Activated CD8-positive, alpha-beta T cell treated with anti-CD3 and anti-CD28 coated beads for 36 hours (primary cell): Measurements from ENCODE around the gene FHAD1. TPM values are rescaled to one million over a fixed set of nuclear protein-coding genes. Genes with fewer than 3 reads are reported as not detected.

Experiments
- ATAC-seq: fragments of 200-7000 bp; cut with Tn5 transposase; one replicate; pipeline ENCODE4 v1.10.0; 2021; ENCODE audit warnings: mild to moderate bottlenecking, moderate library complexity
- CTCF ChIA-PET: fragments of 350-600 bp; sonication (Branson Sonifier 250); formaldehyde crosslinking; loops from one replicate; lab custom pipeline; 2021; ENCODE audit warnings: antibody characterized with exemption; lab: Charles Lee
- POLR2A ChIA-PET: fragments of 350-600 bp; sonication (Branson Sonifier 250); formaldehyde crosslinking; loops from one replicate; lab custom pipeline; 2021; ENCODE audit warnings: antibody characterized with exemption; lab: Charles Lee
- DNase-seq: peaks from one replicate; pipeline ENCODE4 v3.0.0-alpha.2; 2020
- H3K27ac Mint-ChIP-seq: one replicate; pipeline ENCODE4 v1.8.0; 2021; ENCODE audit warnings: mild to moderate bottlenecking, mixed read lengths
- H3K27me3 Mint-ChIP-seq: one replicate; pipeline ENCODE4 v1.8.0; 2021; ENCODE audit warnings: mixed read lengths
- H3K36me3 Mint-ChIP-seq: one replicate; pipeline ENCODE4 v1.8.0; 2021; ENCODE audit warnings: low read depth, mixed read lengths
- H3K4me1 Mint-ChIP-seq: one replicate; pipeline ENCODE4 v1.8.0; 2021; ENCODE audit warnings: low read depth, mixed read lengths
- H3K4me3 Mint-ChIP-seq: one replicate; pipeline ENCODE4 v1.8.0; 2021; ENCODE audit warnings: mild to moderate bottlenecking, moderate library complexity, mixed read lengths
- H3K9me3 Mint-ChIP-seq: one replicate; pipeline ENCODE4 v1.8.0; 2021; ENCODE audit warnings: mixed read lengths
- intact Hi-C: fragments of 100-400 bp; cut with micrococcal nuclease; formaldehyde crosslinking; loops from one replicate; pipeline ENCODE4 v1.10.0; 2022
- total RNA-seq, 2 experiments: library from RNA; stranded (reverse); gene quantifications; one replicate each; pipeline ENCODE4 v1.2.3, GENCODE V29; 2021
- TF ChIP-seq, protein P1 (sequence below): fragments of 200-600 bp; IDR thresholded peaks from one replicate; pipeline ENCODE4 v1.8.0; 2022; ENCODE audit warnings: antibody characterized with exemption, mild to moderate bottlenecking

The FHAD1 gene
- total RNA-seq, 2 experiments from 2014 or later, result 0.07 to 0.16 TPM

DNA sequence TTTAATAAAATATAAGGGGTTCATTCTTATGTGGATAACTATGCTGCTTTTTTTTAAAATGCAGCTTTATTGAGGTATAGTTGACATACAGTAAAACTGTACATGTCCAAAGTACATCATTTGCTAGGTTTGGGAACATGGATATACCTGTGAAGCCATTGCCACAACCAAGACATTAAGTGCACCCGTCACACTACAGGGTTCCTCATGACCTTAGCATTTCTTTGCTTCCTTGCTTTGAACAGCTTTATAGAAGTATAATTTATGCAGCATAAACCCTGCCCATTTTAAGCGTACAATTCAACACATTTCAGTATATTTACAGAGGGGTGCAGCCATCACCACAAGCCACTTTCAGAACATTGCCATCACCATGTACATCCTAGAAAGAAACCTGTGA lies 26.3 kb downstream of the FHAD1 start:
- peaks cover 27% of the 10 kb centered on the region for H3K27me3 Mint-ChIP-seq
- POLR2A ChIA-PET, result interaction anchor here (0.6 kb wide), 1 partner anchor 38 kb away, joined by 3 read pairs; no protein-coding TSS in a partner anchor
- intact Hi-C loops, result loop anchor here (2.0 to 10.0 kb wide), 2 partner anchors 118 to 144 kb away; partner anchors contain the start of gene TMEM51

DNA sequence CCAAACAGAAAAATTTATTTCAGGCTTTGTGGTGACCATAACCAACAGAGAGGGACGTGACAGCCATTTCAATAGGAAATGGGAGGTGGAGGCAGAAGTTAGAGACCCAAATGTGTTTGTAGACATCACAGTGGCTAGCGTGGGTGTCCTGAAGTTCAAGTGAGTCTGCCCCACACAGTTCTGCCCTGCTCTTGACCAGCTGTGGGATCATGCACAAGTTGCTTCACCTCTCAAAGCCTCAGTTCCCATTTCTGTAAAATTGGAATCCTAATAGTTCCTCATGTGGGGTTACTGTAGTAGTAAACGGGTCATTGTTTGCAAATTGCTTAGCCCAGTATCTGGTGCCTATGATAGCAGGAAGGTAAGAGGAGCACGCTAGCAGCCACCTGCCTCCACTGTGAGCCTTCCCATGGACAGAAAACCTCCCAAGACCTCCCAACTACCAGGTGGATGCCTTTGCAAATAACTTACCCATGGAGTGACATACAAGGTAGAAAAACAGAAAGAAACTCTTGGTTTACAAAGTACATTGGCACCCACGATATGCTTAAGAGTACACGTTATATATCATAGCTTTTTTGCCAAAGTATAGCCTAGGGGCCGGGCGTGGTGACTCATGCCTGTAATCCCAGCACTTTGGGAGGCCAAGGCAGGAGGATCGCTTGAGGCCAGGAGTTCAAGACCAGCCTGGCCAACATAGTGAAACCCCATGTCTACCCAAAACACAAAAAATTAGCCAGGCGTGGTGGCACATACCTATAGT lies 29.1 kb downstream of the FHAD1 start:
- no peak for DNase-seq
- POLR2A ChIA-PET, result interaction anchor here (0.6 kb wide), 1 partner anchor 23 kb away, joined by 3 read pairs; no protein-coding TSS in a partner anchor
- CTCF ChIA-PET, result interaction anchor here (0.9 kb wide), 1 partner anchor 12 kb away, joined by 3 read pairs; no protein-coding TSS in a partner anchor
- ATAC-seq, result no peak
- peaks cover 20% of the 10 kb centered on the region for H3K27me3 Mint-ChIP-seq
- no peaks in the 10 kb centered on the region for H3K36me3 Mint-ChIP-seq
- H3K27ac Mint-ChIP-seq, result no peak overlapping the region
- H3K9me3 Mint-ChIP-seq, result no peaks in the 10 kb centered on the region
- intact Hi-C loops, result loop anchor here (10.0 kb wide), 1 partner anchor 121 kb away; the partner anchor contains the start of gene TMEM51
- H3K4me3 Mint-ChIP-seq, result no peak overlapping the region
- TF ChIP-seq, protein P1, sequence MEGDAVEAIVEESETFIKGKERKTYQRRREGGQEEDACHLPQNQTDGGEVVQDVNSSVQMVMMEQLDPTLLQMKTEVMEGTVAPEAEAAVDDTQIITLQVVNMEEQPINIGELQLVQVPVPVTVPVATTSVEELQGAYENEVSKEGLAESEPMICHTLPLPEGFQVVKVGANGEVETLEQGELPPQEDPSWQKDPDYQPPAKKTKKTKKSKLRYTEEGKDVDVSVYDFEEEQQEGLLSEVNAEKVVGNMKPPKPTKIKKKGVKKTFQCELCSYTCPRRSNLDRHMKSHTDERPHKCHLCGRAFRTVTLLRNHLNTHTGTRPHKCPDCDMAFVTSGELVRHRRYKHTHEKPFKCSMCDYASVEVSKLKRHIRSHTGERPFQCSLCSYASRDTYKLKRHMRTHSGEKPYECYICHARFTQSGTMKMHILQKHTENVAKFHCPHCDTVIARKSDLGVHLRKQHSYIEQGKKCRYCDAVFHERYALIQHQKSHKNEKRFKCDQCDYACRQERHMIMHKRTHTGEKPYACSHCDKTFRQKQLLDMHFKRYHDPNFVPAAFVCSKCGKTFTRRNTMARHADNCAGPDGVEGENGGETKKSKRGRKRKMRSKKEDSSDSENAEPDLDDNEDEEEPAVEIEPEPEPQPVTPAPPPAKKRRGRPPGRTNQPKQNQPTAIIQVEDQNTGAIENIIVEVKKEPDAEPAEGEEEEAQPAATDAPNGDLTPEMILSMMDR, result no peak
- H3K4me1 Mint-ChIP-seq, result peaks cover 4% of the 10 kb centered on the region

More for the DNA sequence above, 26.3 kb downstream of the FHAD1 start:
- H3K36me3 Mint-ChIP-seq, result no peaks in the 10 kb centered on the region
- H3K4me1 Mint-ChIP-seq, result peaks cover 4% of the 10 kb centered on the region
- CTCF ChIA-PET, result interaction anchor here (0.7 to 5.7 kb wide), 9 partner anchors 8 to 144 kb away, joined by 3 to 118 read pairs (median 5); no protein-coding TSS in a partner anchor
- DNase-seq (no peak), ATAC-seq (no peak)
- H3K9me3 Mint-ChIP-seq, result no peaks in the 10 kb centered on the region
- no peak overlapping the region for H3K27ac Mint-ChIP-seq
- TF ChIP-seq, protein P1, result no peak
- no peak overlapping the region for H3K4me3 Mint-ChIP-seq

DNA sequence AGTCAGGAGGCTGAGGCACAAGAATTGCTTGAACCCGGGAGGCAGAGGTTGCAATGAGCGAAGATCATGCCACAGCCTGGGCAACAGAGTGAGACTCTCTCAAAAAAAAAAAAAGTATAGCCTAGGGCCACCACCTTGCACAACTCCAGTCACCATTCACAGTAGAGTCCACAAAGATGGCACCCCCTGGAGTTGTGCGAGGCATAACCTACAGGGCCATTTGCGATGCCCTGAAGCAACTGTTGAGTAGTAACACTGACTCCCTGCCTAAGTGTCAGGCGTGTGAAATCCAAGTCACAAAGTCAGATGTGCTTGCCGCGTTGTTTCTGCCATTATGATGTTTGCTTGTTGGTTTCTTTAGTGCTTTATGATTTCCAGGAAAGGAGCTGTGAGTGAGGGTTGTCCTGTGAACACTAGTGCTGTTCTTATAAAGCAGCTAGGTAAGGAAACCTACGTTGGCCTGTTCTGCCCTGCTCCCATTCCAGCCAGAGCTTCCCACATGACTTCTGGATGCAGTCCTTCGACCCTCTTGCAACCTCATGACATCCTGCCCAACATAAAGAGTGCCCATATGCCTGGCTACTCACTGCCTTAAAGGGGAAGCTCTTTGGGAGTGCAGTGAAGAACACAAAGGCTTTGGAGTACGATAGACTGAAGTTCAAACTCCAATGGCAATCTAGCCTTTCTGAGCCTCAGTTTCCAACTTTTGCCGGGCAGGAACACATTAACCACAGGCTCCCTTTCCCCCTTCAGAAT lies 29.8 kb downstream of the FHAD1 start:
- no peak for DNase-seq
- no peak for ATAC-seq
- no peaks in the 10 kb centered on the region for H3K9me3 Mint-ChIP-seq
- ChIA-PET POLR2A (no interaction called here), CTCF (no interaction called here)
- H3K27me3 Mint-ChIP-seq, result peaks cover 19% of the 10 kb centered on the region
- TF ChIP-seq, protein P1, result no peak
- intact Hi-C loops, result loop anchor here (10.0 kb wide), 1 partner anchor 122 kb away; the partner anchor contains the start of gene TMEM51
- no peak overlapping the region for H3K27ac Mint-ChIP-seq
- no peaks in the 10 kb centered on the region for H3K36me3 Mint-ChIP-seq
- H3K4me1 Mint-ChIP-seq, result peaks cover 4% of the 10 kb centered on the region
- H3K4me3 Mint-ChIP-seq, result no peak overlapping the region

DNA sequence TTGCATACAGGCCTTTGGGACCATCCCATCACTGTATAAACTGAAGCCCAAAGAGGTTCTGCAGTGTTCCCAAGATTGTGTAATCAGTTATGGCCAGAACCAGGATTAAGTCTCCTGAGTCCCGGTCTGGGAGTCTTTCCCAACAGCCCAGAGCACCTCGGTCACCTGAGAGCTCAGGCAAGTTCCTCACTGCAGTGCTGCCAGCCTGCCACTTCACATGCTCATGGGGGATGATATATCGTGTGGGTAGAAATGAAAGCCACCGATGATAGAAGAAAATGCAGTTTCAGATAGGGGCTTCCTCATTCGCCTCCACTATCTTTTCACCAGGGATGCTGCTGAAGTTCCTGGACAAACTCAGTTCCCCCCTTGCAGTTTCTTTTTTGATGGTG lies 30.4 kb downstream of the FHAD1 start:
- POLR2A ChIA-PET, result no interaction called here
- Mint-ChIP-seq H3K36me3 (no peaks in the 10 kb centered on the region), H3K4me1 (peaks cover 3% of the 10 kb centered on the region), H3K27ac (no peak overlapping the region), H3K4me3 (no peak overlapping the region), H3K27me3 (peaks cover 13% of the 10 kb centered on the region), H3K9me3 (no peaks in the 10 kb centered on the region)
- TF ChIP-seq, protein P1, result no peak
- CTCF ChIA-PET, result no interaction called here
- ATAC-seq (no peak), DNase-seq (no peak)
- intact Hi-C loops, result loop anchor here (10.0 kb wide), 1 partner anchor 123 kb away; the partner anchor contains the start of gene TMEM51
